HEK293T (cell line): ENCODE results near the gene MARK4.
"Not testable (repeated sequence)": the region's sequence is repeated elsewhere in the genome, so short reads cannot be mapped to it uniquely, and the experiment has no call there.

Experiments used
- CTCF ChIA-PET: fragments of 350-600 bp; formaldehyde crosslinking; extraction: SDS; loops from one replicate; lab custom pipeline; 2021; ENCODE audit warnings: antibody characterized with exemption, inconsistent platforms; lab: Yijun Ruan, JAX
- POLR2A ChIA-PET: fragments of 350-600 bp; formaldehyde crosslinking; extraction: SDS; loops from one replicate; lab custom pipeline; 2020; ENCODE audit warnings: antibody characterized with exemption, inconsistent platforms; lab: Yijun Ruan, JAX
- DNase-seq: peaks from one replicate; pipeline ENCODE4 v3.0.0; 2012; ENCODE audit warnings: mixed read lengths; ENCODE audit errors: extremely low spot score
- ARNT ChIP-seq: fragments of 450-650 bp; IDR thresholded peaks from 2 replicates; pipeline ENCODE4 v1.6.1; 2017; ENCODE audit warnings: mild to moderate bottlenecking
- BHLHE40 ChIP-seq: fragments of 450-650 bp; IDR thresholded peaks from 2 replicates; pipeline ENCODE4 v1.6.1; 2016; ENCODE audit warnings: mild to moderate bottlenecking, moderate library complexity, borderline replicate concordance
- CTBP1 ChIP-seq: fragments of 450-650 bp; IDR thresholded peaks from 2 replicates; pipeline ENCODE4 v1.6.1; 2016; ENCODE audit warnings: borderline replicate concordance
- ELF4 ChIP-seq: fragments of 450-650 bp; IDR thresholded peaks from 2 replicates; pipeline ENCODE4 v1.6.1; 2017; ENCODE audit warnings: antibody characterized with exemption
- FOXA1 ChIP-seq: fragments of 450-650 bp; IDR thresholded peaks from 2 replicates; pipeline ENCODE4 v1.6.1; 2016; ENCODE audit warnings: mild to moderate bottlenecking
- FOXK2 ChIP-seq: fragments of 450-650 bp; IDR thresholded peaks from 2 replicates; pipeline ENCODE4 v1.6.1; 2016; ENCODE audit warnings: mild to moderate bottlenecking
- FOXM1 ChIP-seq: fragments of 450-650 bp; IDR thresholded peaks from 2 replicates; pipeline ENCODE4 v1.6.1; 2017; ENCODE audit warnings: mild to moderate bottlenecking, borderline replicate concordance
- HDGF ChIP-seq: fragments of 450-650 bp; IDR thresholded peaks from 2 replicates; pipeline ENCODE4 v1.6.1; 2017; ENCODE audit warnings: antibody characterized with exemption, borderline replicate concordance
- L3MBTL2 ChIP-seq: fragments of 450-650 bp; conservative IDR thresholded peaks from 2 replicates; pipeline ENCODE4 v1.6.1; 2016; ENCODE audit warnings: mild to moderate bottlenecking
- LEF1 ChIP-seq: fragments of 450-650 bp; IDR thresholded peaks from 2 replicates; pipeline ENCODE4 v1.6.1; 2017; ENCODE audit warnings: mild to moderate bottlenecking, borderline replicate concordance
- NFRKB ChIP-seq: fragments of 450-650 bp; IDR thresholded peaks from 2 replicates; pipeline ENCODE4 v1.6.1; 2016; ENCODE audit warnings: mild to moderate bottlenecking, moderate library complexity
- SP1 ChIP-seq: fragments of 450-650 bp; IDR thresholded peaks from 2 replicates; pipeline ENCODE4 v1.6.1; 2017
- SUZ12 ChIP-seq: fragments of 450-650 bp; IDR thresholded peaks from 2 replicates; pipeline ENCODE4 v1.6.1; 2016; ENCODE audit warnings: mild to moderate bottlenecking
- TARDBP ChIP-seq: fragments of 450-650 bp; IDR thresholded peaks from 2 replicates; pipeline ENCODE4 v1.6.1; 2016
- ZNF384 ChIP-seq: fragments of 450-650 bp; IDR thresholded peaks from 2 replicates; pipeline ENCODE4 v1.6.1; 2016
- TF ChIP-seq, protein P1 (sequence below): fragments of 450-650 bp; IDR thresholded peaks from 2 replicates; pipeline ENCODE4 v1.6.1; 2016

MARK4 gene

GRCh38 chr19:45306518-45307027 is 55.5 kb downstream of the MARK4 start:
- no peak for TF ChIP-seq SP1
- TF ChIP-seq FOXK2, result no peak
- TF ChIP-seq TARDBP, result no peak
- no peak for TF ChIP-seq HDGF
- TF ChIP-seq L3MBTL2, result no peak
- TF ChIP-seq BHLHE40, result no peak
- TF ChIP-seq ELF4, result no peak
- no peak for TF ChIP-seq ARNT
- TF ChIP-seq ZNF384, result no peak
- TF ChIP-seq CTBP1, result no peak
- no peak for TF ChIP-seq NFRKB
- TF ChIP-seq, protein P1, sequence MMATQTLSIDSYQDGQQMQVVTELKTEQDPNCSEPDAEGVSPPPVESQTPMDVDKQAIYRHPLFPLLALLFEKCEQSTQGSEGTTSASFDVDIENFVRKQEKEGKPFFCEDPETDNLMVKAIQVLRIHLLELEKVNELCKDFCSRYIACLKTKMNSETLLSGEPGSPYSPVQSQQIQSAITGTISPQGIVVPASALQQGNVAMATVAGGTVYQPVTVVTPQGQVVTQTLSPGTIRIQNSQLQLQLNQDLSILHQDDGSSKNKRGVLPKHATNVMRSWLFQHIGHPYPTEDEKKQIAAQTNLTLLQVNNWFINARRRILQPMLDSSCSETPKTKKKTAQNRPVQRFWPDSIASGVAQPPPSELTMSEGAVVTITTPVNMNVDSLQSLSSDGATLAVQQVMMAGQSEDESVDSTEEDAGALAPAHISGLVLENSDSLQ, result no peak
- TF ChIP-seq LEF1, result no peak
- no peak for TF ChIP-seq SUZ12
- TF ChIP-seq FOXM1, result no peak
- no peak for TF ChIP-seq FOXA1
- no peak for DNase-seq
- POLR2A ChIA-PET, result interaction anchor here (1.3 kb wide), 1 partner anchor 20 kb away, joined by 4 read pairs; no protein-coding TSS in a partner anchor
- CTCF ChIA-PET, result interaction anchor here (0.7 kb wide), 1 partner anchor 30 kb away, joined by 4 read pairs; no protein-coding TSS in a partner anchor

- no peak for DNase-seq
- ChIA-PET CTCF (interaction anchor here (0.7 kb wide), 1 partner anchor 31 kb away, joined by 4 read pairs; no protein-coding TSS in a partner anchor), POLR2A (interaction anchor here (1.3 kb wide), 1 partner anchor 19 kb away, joined by 4 read pairs; no protein-coding TSS in a partner anchor)
- TF ChIP-seq ARNT, result no peak
- TF ChIP-seq SUZ12, result no peak
- no peak for TF ChIP-seq ZNF384
- TF ChIP-seq NFRKB, result no peak
- no peak for TF ChIP-seq LEF1
- TF ChIP-seq L3MBTL2, result no peak
- no peak for TF ChIP-seq FOXM1
- TF ChIP-seq SP1, result no peak
- no peak for TF ChIP-seq ELF4
- no peak for TF ChIP-seq FOXK2
These were observed 56.3 kb downstream of the MARK4 start for GRCh38 chr19:45307361-45307760.

DNA sequence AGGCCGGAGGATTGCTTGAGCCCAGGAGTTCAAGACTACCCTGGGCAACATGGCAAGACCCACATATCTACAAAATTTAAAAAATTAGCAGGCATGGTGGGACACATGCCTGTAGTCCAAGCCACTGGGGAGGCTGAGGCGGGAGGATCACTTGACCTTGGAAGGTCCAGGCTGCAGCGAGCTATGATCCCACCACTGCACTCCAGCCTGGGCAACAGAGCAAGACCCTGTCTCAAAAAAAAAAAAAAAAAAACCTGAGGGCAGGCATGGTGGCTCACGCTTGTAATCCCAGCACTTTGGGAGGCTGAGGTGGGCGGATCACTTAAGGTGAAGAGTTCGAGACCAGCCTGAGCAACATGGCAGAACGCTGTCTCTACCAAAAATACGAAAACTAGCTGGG is 58.3 kb downstream of the MARK4 start:
- CTCF ChIA-PET, DNase-seq: not testable (repeated sequence)
- POLR2A ChIA-PET, result interaction anchor here (1.4 to 2.6 kb wide), 2 partner anchors 9 to 17 kb away, joined by 3 to 8 read pairs; no protein-coding TSS in a partner anchor

GRCh38 chr19:45311621-45312020 is 60.5 kb downstream of the MARK4 start:
- TF ChIP-seq ELF4, result no peak
- no peak for TF ChIP-seq NFRKB
- no peak for TF ChIP-seq SP1
- TF ChIP-seq BHLHE40, result no peak
- TF ChIP-seq ARNT, result no peak
- TF ChIP-seq LEF1, result no peak
- TF ChIP-seq FOXA1, result no peak
- TF ChIP-seq FOXK2, result no peak
- no peak for TF ChIP-seq SUZ12
- TF ChIP-seq, protein P1, result no peak
- no peak for TF ChIP-seq FOXM1
- no peak for TF ChIP-seq CTBP1
- TF ChIP-seq ZNF384, result no peak
- TF ChIP-seq HDGF, result no peak
- TF ChIP-seq L3MBTL2, result no peak
- no peak for TF ChIP-seq TARDBP
- ChIA-PET CTCF (no interaction called here), POLR2A (interaction anchor here (2.6 kb wide), 1 partner anchor 11 kb away, joined by 8 read pairs; no protein-coding TSS in a partner anchor)
- DNase-seq, result no peak

DNA sequence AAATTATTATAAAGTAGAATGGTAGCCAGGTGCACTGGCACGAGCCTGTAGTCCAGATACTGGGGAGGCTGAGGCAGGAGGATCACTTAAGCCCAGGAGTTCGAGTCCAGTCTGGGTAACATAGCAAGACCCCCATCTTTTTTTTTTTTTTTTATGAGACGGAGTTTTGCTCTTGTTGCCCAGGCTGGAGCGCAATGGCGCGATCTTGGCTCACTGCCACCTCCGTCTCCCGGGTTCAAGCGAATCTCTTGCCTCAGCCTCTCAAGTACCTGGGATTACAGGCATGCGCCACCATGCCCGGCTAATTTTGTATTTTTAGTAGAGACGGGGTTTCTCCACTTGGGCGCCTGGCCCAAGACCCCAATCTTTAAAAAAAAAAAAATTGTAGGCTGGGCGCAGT is 61.2 kb downstream of the MARK4 start:
- DNase-seq, CTCF ChIA-PET: not testable (repeated sequence)
- POLR2A ChIA-PET, result interaction anchor here (2.6 kb wide), 1 partner anchor 12 kb away, joined by 8 read pairs; no protein-coding TSS in a partner anchor

GRCh38 chr19:45314708-45315245 is 63.7 kb downstream of the MARK4 start:
- no peak for DNase-seq
- TF ChIP-seq L3MBTL2 (no peak), ELF4 (no peak), SP1 (no peak), ZNF384 (no peak), FOXM1 (no peak), SUZ12 (no peak), ARNT (no peak), TARDBP (no peak), HDGF (no peak), NFRKB (no peak), CTBP1 (no peak), FOXA1 (no peak)
- TF ChIP-seq, protein P1, result no peak
- ChIA-PET POLR2A (interaction anchor here (1.8 kb wide), 1 partner anchor 14 kb away, joined by 6 read pairs; no protein-coding TSS in a partner anchor), CTCF (no interaction called here)

GRCh38 chr19:45315304-45315703 is 64.2 kb downstream of the MARK4 start:
- CTCF ChIA-PET, result no interaction called here
- POLR2A ChIA-PET, result interaction anchor here (1.8 kb wide), 1 partner anchor 14 kb away, joined by 6 read pairs; no protein-coding TSS in a partner anchor

More at GRCh38 chr19:45315304-45315703, 64.2 kb downstream of the MARK4 start:
- no peak for TF ChIP-seq FOXK2
- no peak for TF ChIP-seq FOXM1
- TF ChIP-seq BHLHE40, result no peak
- TF ChIP-seq SUZ12, result no peak
- no peak for TF ChIP-seq FOXA1
- TF ChIP-seq TARDBP, result no peak
- TF ChIP-seq, protein P1, result no peak
- no peak for TF ChIP-seq CTBP1
- TF ChIP-seq ARNT, result no peak
- no peak for TF ChIP-seq SP1
- no peak for TF ChIP-seq ZNF384
- no peak for TF ChIP-seq HDGF
- TF ChIP-seq ELF4, result no peak
- no peak for TF ChIP-seq LEF1
- TF ChIP-seq NFRKB, result no peak
- no peak for TF ChIP-seq L3MBTL2
- DNase-seq, result no peak
